ENCODE measurements around the gene MAP3K13.

GRCh38 chr3:185332026-185332735 lies 30.8 kb upstream of the MAP3K13 start:
- TF ChIP-seq POLR2A (IDR thresholded peaks at IDR 0.05; ENCODE audit: low read depth, low read length) (no peak), TAF1 (IDR thresholded peaks at IDR 0.05; ENCODE audit: borderline replicate concordance, low read depth, low read length) (no peak), POLR2AphosphoS5 (IDR thresholded peaks at IDR 0.05; ENCODE audit: low read depth, low read length) (no peak)

Measured in GM12892 (cell line).